Ishikawa (cell line): ENCODE results near the gene CNTNAP2.

Experiments used
- CEBPB ChIP-seq: IDR thresholded peaks from 2 replicates; pipeline ENCODE4 v1.6.1; 2012
- CREB1 ChIP-seq: IDR thresholded peaks from 2 replicates; pipeline ENCODE4 v1.6.1; 2012; ENCODE audit warnings: low read depth
- EGR1 ChIP-seq: IDR thresholded peaks from 2 replicates; pipeline ENCODE4 v1.6.1; 2012
- EP300 ChIP-seq: IDR thresholded peaks from 2 replicates; pipeline ENCODE4 v1.6.1; 2012; ENCODE audit warnings: borderline replicate concordance
- FOXM1 ChIP-seq: IDR thresholded peaks from 2 replicates; pipeline ENCODE4 v1.6.1; 2012; ENCODE audit warnings: low read depth, borderline replicate concordance
- NFIC ChIP-seq: IDR thresholded peaks from 2 replicates; pipeline ENCODE4 v1.6.1; 2012
- RAD21 ChIP-seq: IDR thresholded peaks from 2 replicates; pipeline ENCODE4 v1.6.1; 2012; ENCODE audit warnings: low read depth
- TAF1 ChIP-seq: IDR thresholded peaks from 2 replicates; pipeline ENCODE4 v1.6.1; 2012; ENCODE audit warnings: low read depth, mild to moderate bottlenecking
- TCF12 ChIP-seq: IDR thresholded peaks from 2 replicates; pipeline ENCODE4 v1.6.1; 2012; ENCODE audit warnings: low read depth
- TEAD4 ChIP-seq: IDR thresholded peaks from 2 replicates; pipeline ENCODE4 v1.6.1; 2012
- YY1 ChIP-seq: IDR thresholded peaks from 2 replicates; pipeline ENCODE4 v1.6.1; 2012; ENCODE audit warnings: low read depth
- ZBTB7A ChIP-seq: IDR thresholded peaks from 2 replicates; pipeline ENCODE4 v1.6.1; 2012; ENCODE audit warnings: low read depth
- TF ChIP-seq, protein P1 (sequence below): IDR thresholded peaks from 2 replicates; pipeline ENCODE4 v1.6.1; 2012
- TF ChIP-seq, protein P2 (sequence below): IDR thresholded peaks from 2 replicates; pipeline ENCODE4 v1.6.1; 2012; ENCODE audit warnings: low read depth, mild to moderate bottlenecking
- TF ChIP-seq, protein P3 (sequence below): IDR thresholded peaks from 2 replicates; pipeline ENCODE4 v1.6.1; 2012

The CNTNAP2 gene

DNA sequence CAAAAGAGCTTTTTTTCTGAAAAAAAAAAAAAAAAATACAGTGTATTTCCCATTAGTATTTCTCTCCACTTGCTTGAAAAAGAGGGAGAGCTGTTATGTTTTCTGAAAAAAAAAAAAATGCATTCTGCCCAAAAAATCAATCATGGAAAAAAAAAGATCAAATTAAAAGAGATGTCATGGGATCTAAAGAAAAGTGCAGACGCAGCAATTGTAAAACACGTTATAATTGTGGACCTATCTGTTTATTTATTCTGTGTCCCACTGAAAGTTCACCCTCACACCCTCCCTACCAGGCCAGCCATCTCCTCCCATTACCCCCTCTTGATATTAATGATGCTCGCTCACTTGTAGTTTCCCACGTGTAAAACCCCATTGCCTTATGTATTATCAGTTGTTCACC lies 1800.0 kb downstream of the CNTNAP2 start:
- TF ChIP-seq TEAD4 (no peak), YY1 (no peak), CREB1 (no peak), EP300 (no peak), CEBPB (no peak), NFIC (no peak), ZBTB7A (no peak), EGR1 (no peak), RAD21 (no peak), TAF1 (no peak)
- TF ChIP-seq, protein P1, sequence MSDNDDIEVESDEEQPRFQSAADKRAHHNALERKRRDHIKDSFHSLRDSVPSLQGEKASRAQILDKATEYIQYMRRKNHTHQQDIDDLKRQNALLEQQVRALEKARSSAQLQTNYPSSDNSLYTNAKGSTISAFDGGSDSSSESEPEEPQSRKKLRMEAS, result no peak
- TF ChIP-seq, protein P2, sequence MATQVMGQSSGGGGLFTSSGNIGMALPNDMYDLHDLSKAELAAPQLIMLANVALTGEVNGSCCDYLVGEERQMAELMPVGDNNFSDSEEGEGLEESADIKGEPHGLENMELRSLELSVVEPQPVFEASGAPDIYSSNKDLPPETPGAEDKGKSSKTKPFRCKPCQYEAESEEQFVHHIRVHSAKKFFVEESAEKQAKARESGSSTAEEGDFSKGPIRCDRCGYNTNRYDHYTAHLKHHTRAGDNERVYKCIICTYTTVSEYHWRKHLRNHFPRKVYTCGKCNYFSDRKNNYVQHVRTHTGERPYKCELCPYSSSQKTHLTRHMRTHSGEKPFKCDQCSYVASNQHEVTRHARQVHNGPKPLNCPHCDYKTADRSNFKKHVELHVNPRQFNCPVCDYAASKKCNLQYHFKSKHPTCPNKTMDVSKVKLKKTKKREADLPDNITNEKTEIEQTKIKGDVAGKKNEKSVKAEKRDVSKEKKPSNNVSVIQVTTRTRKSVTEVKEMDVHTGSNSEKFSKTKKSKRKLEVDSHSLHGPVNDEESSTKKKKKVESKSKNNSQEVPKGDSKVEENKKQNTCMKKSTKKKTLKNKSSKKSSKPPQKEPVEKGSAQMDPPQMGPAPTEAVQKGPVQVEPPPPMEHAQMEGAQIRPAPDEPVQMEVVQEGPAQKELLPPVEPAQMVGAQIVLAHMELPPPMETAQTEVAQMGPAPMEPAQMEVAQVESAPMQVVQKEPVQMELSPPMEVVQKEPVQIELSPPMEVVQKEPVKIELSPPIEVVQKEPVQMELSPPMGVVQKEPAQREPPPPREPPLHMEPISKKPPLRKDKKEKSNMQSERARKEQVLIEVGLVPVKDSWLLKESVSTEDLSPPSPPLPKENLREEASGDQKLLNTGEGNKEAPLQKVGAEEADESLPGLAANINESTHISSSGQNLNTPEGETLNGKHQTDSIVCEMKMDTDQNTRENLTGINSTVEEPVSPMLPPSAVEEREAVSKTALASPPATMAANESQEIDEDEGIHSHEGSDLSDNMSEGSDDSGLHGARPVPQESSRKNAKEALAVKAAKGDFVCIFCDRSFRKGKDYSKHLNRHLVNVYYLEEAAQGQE, result no peak
- TF ChIP-seq, protein P3, sequence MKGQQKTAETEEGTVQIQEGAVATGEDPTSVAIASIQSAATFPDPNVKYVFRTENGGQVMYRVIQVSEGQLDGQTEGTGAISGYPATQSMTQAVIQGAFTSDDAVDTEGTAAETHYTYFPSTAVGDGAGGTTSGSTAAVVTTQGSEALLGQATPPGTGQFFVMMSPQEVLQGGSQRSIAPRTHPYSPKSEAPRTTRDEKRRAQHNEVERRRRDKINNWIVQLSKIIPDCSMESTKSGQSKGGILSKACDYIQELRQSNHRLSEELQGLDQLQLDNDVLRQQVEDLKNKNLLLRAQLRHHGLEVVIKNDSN, result no peak

DNA sequence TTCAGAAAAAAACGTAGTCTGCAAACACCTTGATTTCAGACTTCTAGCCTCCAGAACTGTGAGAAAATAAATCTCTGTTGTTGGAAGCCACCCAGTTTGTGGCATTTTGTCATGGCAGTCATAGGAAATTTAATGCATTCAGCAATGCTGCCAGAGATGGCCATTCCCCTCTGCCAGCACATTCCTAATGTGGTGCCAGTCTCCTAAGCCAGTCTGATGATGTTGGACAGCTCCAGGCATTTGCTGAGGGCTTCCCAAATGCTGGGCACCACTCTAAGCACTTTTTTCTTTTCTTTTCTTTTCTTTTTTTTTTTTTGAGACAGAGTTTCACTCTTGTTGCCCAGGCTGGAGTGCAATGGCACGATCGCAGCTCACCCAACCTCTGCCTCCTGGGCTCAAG lies 1807.2 kb downstream of the CNTNAP2 start:
- no peak for TF ChIP-seq CEBPB
- TF ChIP-seq TAF1, result no peak
- TF ChIP-seq FOXM1, result no peak
- TF ChIP-seq RAD21, result no peak
- TF ChIP-seq EP300, result no peak
- TF ChIP-seq, protein P1, result no peak
- no peak for TF ChIP-seq ZBTB7A
- TF ChIP-seq, protein P2, result no peak
- TF ChIP-seq EGR1, result no peak
- no peak for TF ChIP-seq YY1
- no peak for TF ChIP-seq CREB1
- TF ChIP-seq, protein P3, result no peak
- TF ChIP-seq NFIC, result no peak
- no peak for TF ChIP-seq TEAD4

DNA sequence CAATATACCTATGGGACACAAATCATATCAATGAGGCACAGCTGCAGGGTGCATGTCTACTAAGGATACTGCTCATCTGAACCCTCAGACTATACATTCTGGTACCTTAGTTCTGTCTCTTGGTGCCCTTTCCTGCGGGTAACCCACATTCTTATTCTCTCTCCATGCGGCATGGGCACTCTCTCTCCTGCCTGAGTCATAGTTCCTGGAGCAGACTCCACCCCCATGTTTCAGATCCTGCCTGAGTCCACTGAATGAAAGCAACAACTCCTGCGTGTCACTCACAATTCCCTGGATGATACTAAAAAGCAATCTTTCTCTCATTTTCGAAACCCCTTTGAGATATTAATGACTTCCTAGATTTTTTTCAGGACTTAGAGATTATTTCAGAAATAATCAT lies 1820.8 kb downstream of the CNTNAP2 start:
- TF ChIP-seq, protein P1, result no peak
- TF ChIP-seq, protein P3, result no peak
- TF ChIP-seq NFIC (no peak), TAF1 (no peak), TEAD4 (no peak), EGR1 (no peak), CEBPB (no peak), CREB1 (no peak)

DNA sequence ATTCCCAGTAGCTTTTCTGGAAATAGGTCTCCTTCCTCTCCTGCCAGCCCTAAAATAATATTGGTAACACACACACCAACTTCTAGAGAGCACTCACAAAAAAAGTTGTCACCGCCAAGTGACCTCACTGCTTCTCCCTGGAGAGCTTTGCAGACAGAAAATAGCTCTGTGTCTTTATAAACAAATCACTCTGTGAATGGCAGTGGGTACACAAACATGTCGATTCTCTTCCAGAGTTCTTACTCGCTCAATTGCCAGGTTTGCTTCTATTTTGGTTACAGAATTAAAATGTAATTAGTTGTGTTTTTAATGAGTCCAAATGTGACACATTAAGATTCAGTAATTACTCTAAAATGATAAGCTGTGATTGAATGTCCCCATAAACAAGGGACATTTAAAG lies 1824.8 kb downstream of the CNTNAP2 start:
- TF ChIP-seq EP300, result no peak

DNA sequence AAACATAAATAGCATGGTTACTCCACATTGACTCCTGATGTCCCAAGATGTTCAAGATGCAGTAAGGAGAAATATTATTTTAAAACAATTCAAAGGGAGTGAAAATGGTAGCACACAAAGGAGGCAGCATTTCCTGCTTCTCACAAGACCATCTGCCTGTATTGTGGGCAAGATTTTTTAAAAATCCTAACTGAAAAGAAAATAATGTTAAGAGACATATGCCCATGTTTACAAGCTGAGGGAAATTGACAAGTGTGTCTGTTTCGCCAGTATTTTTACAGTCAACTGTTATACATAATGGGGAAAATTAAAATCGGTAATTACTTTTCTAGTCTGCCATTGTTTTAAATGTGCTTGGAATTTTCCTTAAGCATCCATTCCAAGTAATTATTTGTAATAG lies 1827.7 kb downstream of the CNTNAP2 start:
- TF ChIP-seq, protein P1, result no peak
- no peak for TF ChIP-seq NFIC
- no peak for TF ChIP-seq CEBPB
- TF ChIP-seq ZBTB7A, result no peak
- TF ChIP-seq, protein P2, result no peak
- no peak for TF ChIP-seq EGR1
- no peak for TF ChIP-seq CREB1
- TF ChIP-seq TAF1, result no peak
- no peak for TF ChIP-seq YY1
- TF ChIP-seq TCF12, result no peak
- no peak for TF ChIP-seq RAD21
